Astrocyte (in vitro differentiated cells and primary cell): ENCODE measurements around the gene CALR3. TPM values are rescaled to one million over a fixed set of nuclear protein-coding genes. Genes with fewer than 3 reads are reported as not detected.

Experiments
- DNase-seq: peaks from one replicate; pipeline ENCODE4 v3.0.0-alpha.2; 2010; ENCODE audit warnings: low read depth
- FAIRE-seq: peaks from 2 replicates; lab custom pipeline; 2011; peaks lifted over from hg19 to GRCh38; lab: Jason Lieb, UNC
- H2AFZ ChIP-seq: 2 replicates; pipeline ENCODE4 v1.6.0; 2012; ENCODE audit warnings: low read depth, low read length, inconsistent platforms
- H3K27ac ChIP-seq: 2 replicates; pipeline ENCODE4 v1.5.1; 2011; ENCODE audit warnings: low read depth, low read length, inconsistent platforms
- H3K27me3 ChIP-seq: 2 replicates; pipeline ENCODE4 v1.6.0; 2011; ENCODE audit warnings: low read length, inconsistent platforms; ENCODE audit not compliant: insufficient read depth
- H3K36me3 ChIP-seq: 2 replicates; pipeline ENCODE4 v1.5.1; 2011; ENCODE audit warnings: low read length, inconsistent platforms; ENCODE audit not compliant: insufficient read depth
- H3K4me1 ChIP-seq: 2 replicates; pipeline ENCODE4 v1.5.1; 2011; ENCODE audit warnings: low read length, inconsistent platforms; ENCODE audit not compliant: insufficient read depth
- H3K4me2 ChIP-seq: 2 replicates; pipeline ENCODE4 v1.6.0; 2012; ENCODE audit warnings: low read length, inconsistent platforms
- H3K4me3 ChIP-seq: 2 replicates; pipeline ENCODE4 v1.5.1; 2011; ENCODE audit warnings: low read depth, mild to moderate bottlenecking, low read length, inconsistent platforms; ENCODE audit not compliant: insufficient read depth
- H3K79me2 ChIP-seq: 2 replicates; pipeline ENCODE4 v1.6.0; 2012; ENCODE audit warnings: mild to moderate bottlenecking, low read length, inconsistent platforms; ENCODE audit not compliant: insufficient read depth
- H3K9ac ChIP-seq: 2 replicates; pipeline ENCODE4 v1.6.0; 2012; ENCODE audit warnings: mild to moderate bottlenecking, low read length, inconsistent platforms
- H3K9me3 ChIP-seq: 2 replicates; pipeline ENCODE4 v1.5.1; 2012; ENCODE audit warnings: low read depth, mild to moderate bottlenecking, low read length, inconsistent platforms; ENCODE audit not compliant: insufficient read depth
- H4K20me1 ChIP-seq: 2 replicates; pipeline ENCODE4 v1.6.0; 2012; ENCODE audit warnings: low read length, inconsistent platforms; ENCODE audit not compliant: insufficient read depth
- H3K27ac Mint-ChIP-seq: one replicate; pipeline ENCODE4 v1.8.0; 2021; ENCODE audit warnings: mild to moderate bottlenecking, mixed read lengths; ENCODE audit not compliant: unreplicated experiment
- H3K27me3 Mint-ChIP-seq: one replicate; pipeline ENCODE4 v1.8.0; 2021; ENCODE audit warnings: low read depth, mixed read lengths; ENCODE audit not compliant: unreplicated experiment
- H3K36me3 Mint-ChIP-seq: one replicate; pipeline ENCODE4 v1.8.0; 2021; ENCODE audit warnings: low read depth, mixed read lengths; ENCODE audit not compliant: unreplicated experiment
- H3K4me1 Mint-ChIP-seq: one replicate; pipeline ENCODE4 v1.8.0; 2021; ENCODE audit warnings: low read depth, mixed read lengths; ENCODE audit not compliant: unreplicated experiment
- H3K4me3 Mint-ChIP-seq: one replicate; pipeline ENCODE4 v1.8.0; 2021; ENCODE audit warnings: mild to moderate bottlenecking, moderate library complexity, mixed read lengths; ENCODE audit not compliant: unreplicated experiment
- H3K9me3 Mint-ChIP-seq: one replicate; pipeline ENCODE4 v1.8.0; 2021; ENCODE audit warnings: mild to moderate bottlenecking, mixed read lengths; ENCODE audit not compliant: unreplicated experiment
- EZH2 ChIP-seq: IDR thresholded peaks from 2 replicates; pipeline ENCODE4 v1.6.1; 2012; ENCODE audit warnings: mild to moderate bottlenecking, low read length, inconsistent platforms; ENCODE audit not compliant: insufficient read depth
- total RNA-seq: library from RNA; stranded (reverse); gene quantifications from 2 replicates; pipeline ENCODE4 v1.2.1, GENCODE V29; 2021
- TF ChIP-seq, protein P1 (sequence below): IDR thresholded peaks from 2 replicates; pipeline ENCODE4 v1.5.1; 2011; ENCODE audit warnings: low read depth, mild to moderate bottlenecking, inconsistent platforms, low read length, moderate library complexity; ENCODE audit not compliant: insufficient read depth

CALR3 gene
- total RNA-seq, 1 donor from 2014 or later: not detected

DNA sequence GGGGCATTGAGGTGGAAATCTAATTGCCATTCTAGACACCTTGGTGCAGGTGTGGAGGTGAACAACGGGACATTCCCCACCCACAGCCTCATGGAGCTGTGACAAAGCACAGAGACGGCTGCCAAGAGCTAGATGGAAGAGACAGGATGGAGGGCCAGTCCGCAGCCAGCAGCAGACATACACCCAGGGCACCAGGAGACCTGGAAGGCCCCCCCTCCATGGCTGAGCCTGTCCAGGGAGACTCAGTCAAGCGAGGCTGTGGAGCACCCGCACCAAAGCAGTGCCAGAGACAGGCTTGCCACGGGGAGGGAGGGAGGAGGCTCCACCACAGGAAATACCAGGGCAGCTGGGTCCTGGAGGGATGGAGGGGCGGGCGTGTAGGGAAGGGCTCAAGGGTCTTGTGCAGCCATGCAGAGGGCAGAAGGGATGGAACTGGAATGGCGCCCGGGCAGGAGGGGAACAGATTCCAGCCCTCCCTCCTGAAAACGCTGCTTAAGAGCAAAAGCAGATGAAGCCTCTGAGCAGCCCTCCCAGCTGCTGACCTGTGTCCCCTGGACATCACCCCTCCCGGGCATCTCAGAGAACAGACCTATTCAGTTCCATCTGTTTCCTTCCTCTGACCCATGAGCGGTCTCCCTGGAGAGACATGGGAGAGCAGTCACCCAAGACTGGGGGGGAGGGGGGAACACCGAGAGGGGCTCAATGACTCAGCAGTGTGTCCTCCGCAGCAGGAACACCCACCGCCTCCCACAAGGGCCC, 38.6 kb downstream of the CALR3 start:
- H3K9ac ChIP-seq: peak overlapping the region; percentile 40
- H3K4me1 Mint-ChIP-seq: peaks cover 37% of the 10 kb centered on the region

DNA sequence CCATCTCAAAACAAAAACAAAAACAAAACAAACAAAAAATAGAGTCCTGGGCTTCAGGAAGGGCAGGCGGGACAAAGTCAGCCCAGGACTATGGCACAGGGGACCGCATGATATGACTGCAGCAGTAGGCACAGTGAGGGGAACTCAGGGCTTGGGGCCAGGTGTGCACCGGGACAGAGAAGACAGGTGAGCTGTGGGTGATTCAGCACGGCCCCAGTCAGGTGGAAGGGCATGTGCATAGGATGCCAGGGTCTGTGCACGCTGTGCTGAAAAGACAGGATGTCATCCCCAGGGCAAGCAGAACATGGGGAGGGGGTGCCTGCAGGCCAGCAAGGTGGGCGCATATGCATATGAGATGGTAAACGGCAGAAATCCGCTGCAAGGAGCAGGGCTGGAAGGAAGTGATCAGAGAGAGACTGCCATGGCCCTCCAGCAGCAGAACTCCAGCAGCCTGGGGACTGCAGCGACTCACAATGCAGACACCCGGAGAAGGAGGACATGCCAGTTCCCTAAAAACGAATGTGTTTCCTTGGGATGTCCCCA, 39.2 kb downstream of the CALR3 start:
- peak overlapping the region; percentile 40 for H3K9ac ChIP-seq
- peaks cover 86% of the 10 kb centered on the region for H3K79me2 ChIP-seq
- FAIRE-seq: no peak

More for the DNA sequence above, 38.6 kb downstream of the CALR3 start:
- no peaks in the 10 kb centered on the region for H3K9me3 Mint-ChIP-seq
- Histone ChIP-seq H3K27me3 (no peaks in the 10 kb centered on the region), H3K4me3 (peak overlapping the region; percentile 29), H3K9me3 (no peaks in the 10 kb centered on the region), H3K4me1 (peaks cover 28% of the 10 kb centered on the region), H4K20me1 (peaks cover 83% of the 10 kb centered on the region), H3K27ac (peak overlapping the region; percentile 26), H2AFZ (no peak overlapping the region), H3K4me2 (peak overlapping the region; percentile 75), H3K79me2 (peaks cover 91% of the 10 kb centered on the region), H3K36me3 (no peaks in the 10 kb centered on the region)
- H3K27me3 Mint-ChIP-seq: peaks cover 2% of the 10 kb centered on the region
- no peak overlapping the region for H3K4me3 Mint-ChIP-seq
- peaks cover 6% of the 10 kb centered on the region for H3K36me3 Mint-ChIP-seq
- peak overlapping the region; percentile 53 for H3K27ac Mint-ChIP-seq
- FAIRE-seq: no peak
- TF ChIP-seq, protein P1, sequence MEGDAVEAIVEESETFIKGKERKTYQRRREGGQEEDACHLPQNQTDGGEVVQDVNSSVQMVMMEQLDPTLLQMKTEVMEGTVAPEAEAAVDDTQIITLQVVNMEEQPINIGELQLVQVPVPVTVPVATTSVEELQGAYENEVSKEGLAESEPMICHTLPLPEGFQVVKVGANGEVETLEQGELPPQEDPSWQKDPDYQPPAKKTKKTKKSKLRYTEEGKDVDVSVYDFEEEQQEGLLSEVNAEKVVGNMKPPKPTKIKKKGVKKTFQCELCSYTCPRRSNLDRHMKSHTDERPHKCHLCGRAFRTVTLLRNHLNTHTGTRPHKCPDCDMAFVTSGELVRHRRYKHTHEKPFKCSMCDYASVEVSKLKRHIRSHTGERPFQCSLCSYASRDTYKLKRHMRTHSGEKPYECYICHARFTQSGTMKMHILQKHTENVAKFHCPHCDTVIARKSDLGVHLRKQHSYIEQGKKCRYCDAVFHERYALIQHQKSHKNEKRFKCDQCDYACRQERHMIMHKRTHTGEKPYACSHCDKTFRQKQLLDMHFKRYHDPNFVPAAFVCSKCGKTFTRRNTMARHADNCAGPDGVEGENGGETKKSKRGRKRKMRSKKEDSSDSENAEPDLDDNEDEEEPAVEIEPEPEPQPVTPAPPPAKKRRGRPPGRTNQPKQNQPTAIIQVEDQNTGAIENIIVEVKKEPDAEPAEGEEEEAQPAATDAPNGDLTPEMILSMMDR: no peak
- no peak for TF ChIP-seq EZH2
- peak; percentile 35 for DNase-seq

More for the DNA sequence above, 39.2 kb downstream of the CALR3 start:
- peaks cover 37% of the 10 kb centered on the region for H3K4me1 Mint-ChIP-seq
- Histone ChIP-seq H3K4me1 (peaks cover 28% of the 10 kb centered on the region), H2AFZ (no peak overlapping the region), H3K4me2 (peak overlapping the region; percentile 75), H3K36me3 (no peaks in the 10 kb centered on the region), H4K20me1 (peaks cover 77% of the 10 kb centered on the region), H3K27me3 (no peaks in the 10 kb centered on the region), H3K27ac (peak overlapping the region; percentile 26), H3K4me3 (peak overlapping the region; percentile 29), H3K9me3 (no peaks in the 10 kb centered on the region)
- TF ChIP-seq, protein P1: no peak
- no peak for TF ChIP-seq EZH2
- DNase-seq: no peak
- H3K36me3 Mint-ChIP-seq: peaks cover 5% of the 10 kb centered on the region
- H3K27me3 Mint-ChIP-seq: peaks cover 2% of the 10 kb centered on the region
- H3K9me3 Mint-ChIP-seq: no peaks in the 10 kb centered on the region
- H3K4me3 Mint-ChIP-seq: no peak overlapping the region
- peak overlapping the region; percentile 53 for H3K27ac Mint-ChIP-seq
